DOHH2 (cell line): ENCODE results near the gene JCHAIN.
"Not testable (repeated sequence)": the region's sequence is repeated elsewhere in the genome, so short reads cannot be mapped to it uniquely, and the experiment has no call there.

Experiments
- CTCF ChIP-seq: fragments of 200-600 bp; sonication (generic); IDR thresholded peaks from one replicate; pipeline ENCODE4 v1.5.1; 2014; ENCODE audit warnings: antibody characterized with exemption, mild to moderate bottlenecking, low read depth, low read length; ENCODE audit not compliant: poor library complexity, severe bottlenecking
- EZH2phosphoT487 ChIP-seq: fragments of 200-600 bp; sonication (generic); IDR thresholded peaks from 2 replicates; pipeline ENCODE4 v1.6.1; 2017; ENCODE audit warnings: borderline replicate concordance, mild to moderate bottlenecking, antibody characterized with exemption, low read length, moderate library complexity, mixed read lengths

GRCh38 chr4:70650741-70651140 is 15.6 kb downstream of the JCHAIN start:
- TF ChIP-seq CTCF, EZH2phosphoT487: not testable (repeated sequence)
